ENCODE data around the gene SMIM14.
"Not testable (repeated sequence)": the region's sequence is repeated elsewhere in the genome, so short reads cannot be mapped to it uniquely, and the experiment has no call there.

The SMIM14 gene

GRCh38 chr4:39591290-39591689 is 47.4 kb downstream of the SMIM14 start:
- DNase-seq, result no peak

GRCh38 chr4:39587881-39588280 is 50.8 kb downstream of the SMIM14 start:
- no peak for DNase-seq

GRCh38 chr4:39574946-39575345 is 63.7 kb downstream of the SMIM14 start:
- no peak for DNase-seq

- no peak for DNase-seq
These were observed 67.2 kb downstream of the SMIM14 start for GRCh38 chr4:39571504-39571903.

- DNase-seq, result no peak
These were observed 67.6 kb downstream of the SMIM14 start for GRCh38 chr4:39571054-39571453.

- no peak for DNase-seq
These were observed 69.5 kb downstream of the SMIM14 start for GRCh38 chr4:39569209-39569608.

- no peak for DNase-seq
These were observed 69.9 kb downstream of the SMIM14 start for GRCh38 chr4:39568805-39569204.

- no peak for DNase-seq
These were observed 72.6 kb downstream of the SMIM14 start for GRCh38 chr4:39565878-39566600.

GRCh38 chr4:39563346-39563847 is 75.3 kb downstream of the SMIM14 start:
- DNase-seq, result no peak

- DNase-seq, result no peak
These were observed 75.9 kb downstream of the SMIM14 start for GRCh38 chr4:39562792-39563191.

GRCh38 chr4:39559626-39560025 is 79.0 kb downstream of the SMIM14 start:
- no peak for DNase-seq

GRCh38 chr4:39555472-39555871 is 83.2 kb downstream of the SMIM14 start:
- DNase-seq, result no peak

- no peak for DNase-seq
These were observed 90.1 kb downstream of the SMIM14 start for GRCh38 chr4:39548425-39549067.

- no peak for DNase-seq
These were observed 93.9 kb downstream of the SMIM14 start for GRCh38 chr4:39544580-39545315.

- DNase-seq, result not testable (repeated sequence)
These were observed 94.6 kb downstream of the SMIM14 start for GRCh38 chr4:39544080-39544479.

GRCh38 chr4:39543034-39543433 is 95.6 kb downstream of the SMIM14 start:
- no peak for DNase-seq

- DNase-seq, result no peak
These were observed 96.1 kb downstream of the SMIM14 start for GRCh38 chr4:39542611-39543012.

- no peak for DNase-seq
These were observed 96.6 kb downstream of the SMIM14 start for GRCh38 chr4:39541987-39542610.

GRCh38 chr4:39539089-39539611 is 99.5 kb downstream of the SMIM14 start:
- DNase-seq, result no peak

- no peak for DNase-seq
These were observed 105.1 kb downstream of the SMIM14 start for GRCh38 chr4:39533541-39533940.

- not testable (repeated sequence) for DNase-seq
These were observed 106.4 kb downstream of the SMIM14 start for GRCh38 chr4:39532237-39532636.

GRCh38 chr4:39530682-39531081 is 108.0 kb downstream of the SMIM14 start:
- no peak for DNase-seq

- no peak for DNase-seq
These were observed 109.1 kb downstream of the SMIM14 start for GRCh38 chr4:39529534-39529933.
